HEK293T (cell line): ENCODE results near the gene ZBTB20.

Experiments used
- BHLHE40 ChIP-seq: fragments of 450-650 bp; IDR thresholded peaks from 2 replicates; pipeline ENCODE4 v1.6.1; 2016; ENCODE audit warnings: mild to moderate bottlenecking, moderate library complexity, borderline replicate concordance
- FOXK2 ChIP-seq: fragments of 450-650 bp; IDR thresholded peaks from 2 replicates; pipeline ENCODE4 v1.6.1; 2016; ENCODE audit warnings: mild to moderate bottlenecking
- FOXM1 ChIP-seq: fragments of 450-650 bp; IDR thresholded peaks from 2 replicates; pipeline ENCODE4 v1.6.1; 2017; ENCODE audit warnings: mild to moderate bottlenecking, borderline replicate concordance
- HDGF ChIP-seq: fragments of 450-650 bp; IDR thresholded peaks from 2 replicates; pipeline ENCODE4 v1.6.1; 2017; ENCODE audit warnings: antibody characterized with exemption, borderline replicate concordance
- L3MBTL2 ChIP-seq: fragments of 450-650 bp; conservative IDR thresholded peaks from 2 replicates; pipeline ENCODE4 v1.6.1; 2016; ENCODE audit warnings: mild to moderate bottlenecking
- SP1 ChIP-seq: fragments of 450-650 bp; IDR thresholded peaks from 2 replicates; pipeline ENCODE4 v1.6.1; 2017

DNA sequence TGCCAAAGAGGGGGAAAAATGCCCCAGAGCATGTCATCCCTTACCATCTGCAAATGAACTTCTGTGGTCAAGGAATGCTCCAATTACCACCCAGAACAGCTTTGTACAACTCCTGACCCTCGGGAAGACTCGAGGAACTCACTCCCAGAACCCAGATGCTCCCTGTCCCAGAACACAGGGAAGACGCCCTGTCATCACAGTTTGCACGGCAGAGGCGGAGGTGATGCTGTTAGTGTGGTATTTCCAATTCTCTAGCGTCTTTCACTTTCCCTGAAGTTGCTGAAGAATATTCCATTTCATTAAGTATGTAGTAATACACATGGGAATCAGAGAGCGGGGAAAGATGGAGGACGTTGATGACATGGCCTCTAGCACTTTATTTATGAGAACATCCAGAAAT is 659.6 kb downstream of the ZBTB20 start:
- TF ChIP-seq FOXK2: no peak
- TF ChIP-seq SP1: no peak
- no peak for TF ChIP-seq FOXM1
- no peak for TF ChIP-seq HDGF
- TF ChIP-seq L3MBTL2: no peak
- TF ChIP-seq BHLHE40: no peak
